ENCODE data around the gene SLF1. TPM values are rescaled to one million over a fixed set of nuclear protein-coding genes. Genes with fewer than 3 reads are reported as not detected.

The SLF1 gene
- total and polyA plus RNA-seq, 9 of the 15 experiments (the other 6 are each of a cell fraction or from before 2014, with no cell fraction given): 9.8 to 31.1 (median 16.3) TPM

DNA sequence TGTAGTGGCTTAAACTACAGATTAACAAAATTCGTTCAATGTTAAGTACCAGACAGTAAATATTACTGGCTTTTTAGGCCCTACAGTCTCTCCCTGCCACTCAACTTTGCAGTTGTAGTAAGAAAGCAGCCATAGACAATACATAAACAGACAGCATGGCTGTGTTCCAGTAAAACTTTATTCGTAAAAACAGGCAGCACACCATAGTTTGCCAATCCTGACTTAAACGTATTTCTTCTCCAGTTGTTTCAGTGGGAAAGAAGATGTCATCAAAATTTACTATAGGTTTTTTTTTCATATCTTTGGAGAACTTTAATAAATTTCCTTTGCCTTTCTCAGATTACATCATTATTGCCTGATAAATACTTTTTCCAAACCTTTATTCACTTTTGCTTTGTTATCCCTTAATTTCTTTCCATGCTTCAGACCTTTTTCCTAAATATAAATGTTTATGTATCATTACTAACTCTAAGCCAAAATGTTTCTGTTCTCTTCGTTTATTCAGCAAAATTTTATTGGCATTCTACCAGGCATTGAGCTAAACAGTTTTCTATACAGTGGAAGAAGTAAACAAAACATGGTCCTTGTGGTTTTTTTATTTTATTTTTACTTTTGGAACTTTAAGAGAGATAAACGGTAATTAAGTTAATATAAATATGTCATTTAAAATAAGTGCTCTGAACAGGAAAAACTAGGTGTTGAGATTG, 64.5 kb downstream of the SLF1 start (continued):
- TF ChIP-seq, protein P1, sequence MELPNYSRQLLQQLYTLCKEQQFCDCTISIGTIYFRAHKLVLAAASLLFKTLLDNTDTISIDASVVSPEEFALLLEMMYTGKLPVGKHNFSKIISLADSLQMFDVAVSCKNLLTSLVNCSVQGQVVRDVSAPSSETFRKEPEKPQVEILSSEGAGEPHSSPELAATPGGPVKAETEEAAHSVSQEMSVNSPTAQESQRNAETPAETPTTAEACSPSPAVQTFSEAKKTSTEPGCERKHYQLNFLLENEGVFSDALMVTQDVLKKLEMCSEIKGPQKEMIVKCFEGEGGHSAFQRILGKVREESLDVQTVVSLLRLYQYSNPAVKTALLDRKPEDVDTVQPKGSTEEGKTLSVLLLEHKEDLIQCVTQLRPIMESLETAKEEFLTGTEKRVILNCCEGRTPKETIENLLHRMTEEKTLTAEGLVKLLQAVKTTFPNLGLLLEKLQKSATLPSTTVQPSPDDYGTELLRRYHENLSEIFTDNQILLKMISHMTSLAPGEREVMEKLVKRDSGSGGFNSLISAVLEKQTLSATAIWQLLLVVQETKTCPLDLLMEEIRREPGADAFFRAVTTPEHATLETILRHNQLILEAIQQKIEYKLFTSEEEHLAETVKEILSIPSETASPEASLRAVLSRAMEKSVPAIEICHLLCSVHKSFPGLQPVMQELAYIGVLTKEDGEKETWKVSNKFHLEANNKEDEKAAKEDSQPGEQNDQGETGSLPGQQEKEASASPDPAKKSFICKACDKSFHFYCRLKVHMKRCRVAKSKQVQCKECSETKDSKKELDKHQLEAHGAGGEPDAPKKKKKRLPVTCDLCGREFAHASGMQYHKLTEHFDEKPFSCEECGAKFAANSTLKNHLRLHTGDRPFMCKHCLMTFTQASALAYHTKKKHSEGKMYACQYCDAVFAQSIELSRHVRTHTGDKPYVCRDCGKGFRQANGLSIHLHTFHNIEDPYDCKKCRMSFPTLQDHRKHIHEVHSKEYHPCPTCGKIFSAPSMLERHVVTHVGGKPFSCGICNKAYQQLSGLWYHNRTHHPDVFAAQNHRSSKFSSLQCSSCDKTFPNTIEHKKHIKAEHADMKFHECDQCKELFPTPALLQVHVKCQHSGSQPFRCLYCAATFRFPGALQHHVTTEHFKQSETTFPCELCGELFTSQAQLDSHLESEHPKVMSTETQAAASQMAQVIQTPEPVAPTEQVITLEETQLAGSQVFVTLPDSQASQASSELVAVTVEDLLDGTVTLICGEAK (IDR thresholded peaks at IDR 0.05): peak; percentile 74
- TF ChIP-seq, protein P1 (CRISPR knock-in tag; IDR thresholded peaks at IDR 0.05): no peak
- TF ChIP-seq NR1H2 (CRISPR knock-in tag; IDR thresholded peaks at IDR 0.05) (no peak), MCM7 (IDR thresholded peaks at IDR 0.05) (no peak)
- TF ChIP-seq, protein P2, sequence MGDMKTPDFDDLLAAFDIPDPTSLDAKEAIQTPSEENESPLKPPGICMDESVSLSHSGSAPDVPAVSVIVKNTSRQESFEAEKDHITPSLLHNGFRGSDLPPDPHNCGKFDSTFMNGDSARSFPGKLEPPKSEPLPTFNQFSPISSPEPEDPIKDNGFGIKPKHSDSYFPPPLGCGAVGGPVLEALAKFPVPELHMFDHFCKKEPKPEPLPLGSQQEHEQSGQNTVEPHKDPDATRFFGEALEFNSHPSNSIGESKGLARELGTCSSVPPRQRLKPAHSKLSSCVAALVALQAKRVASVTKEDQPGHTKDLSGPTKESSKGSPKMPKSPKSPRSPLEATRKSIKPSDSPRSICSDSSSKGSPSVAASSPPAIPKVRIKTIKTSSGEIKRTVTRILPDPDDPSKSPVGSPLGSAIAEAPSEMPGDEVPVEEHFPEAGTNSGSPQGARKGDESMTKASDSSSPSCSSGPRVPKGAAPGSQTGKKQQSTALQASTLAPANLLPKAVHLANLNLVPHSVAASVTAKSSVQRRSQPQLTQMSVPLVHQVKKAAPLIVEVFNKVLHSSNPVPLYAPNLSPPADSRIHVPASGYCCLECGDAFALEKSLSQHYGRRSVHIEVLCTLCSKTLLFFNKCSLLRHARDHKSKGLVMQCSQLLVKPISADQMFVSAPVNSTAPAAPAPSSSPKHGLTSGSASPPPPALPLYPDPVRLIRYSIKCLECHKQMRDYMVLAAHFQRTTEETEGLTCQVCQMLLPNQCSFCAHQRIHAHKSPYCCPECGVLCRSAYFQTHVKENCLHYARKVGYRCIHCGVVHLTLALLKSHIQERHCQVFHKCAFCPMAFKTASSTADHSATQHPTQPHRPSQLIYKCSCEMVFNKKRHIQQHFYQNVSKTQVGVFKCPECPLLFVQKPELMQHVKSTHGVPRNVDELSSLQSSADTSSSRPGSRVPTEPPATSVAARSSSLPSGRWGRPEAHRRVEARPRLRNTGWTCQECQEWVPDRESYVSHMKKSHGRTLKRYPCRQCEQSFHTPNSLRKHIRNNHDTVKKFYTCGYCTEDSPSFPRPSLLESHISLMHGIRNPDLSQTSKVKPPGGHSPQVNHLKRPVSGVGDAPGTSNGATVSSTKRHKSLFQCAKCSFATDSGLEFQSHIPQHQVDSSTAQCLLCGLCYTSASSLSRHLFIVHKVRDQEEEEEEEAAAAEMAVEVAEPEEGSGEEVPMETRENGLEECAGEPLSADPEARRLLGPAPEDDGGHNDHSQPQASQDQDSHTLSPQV (IDR thresholded peaks at IDR 0.05): no peak

Measured in K562 (cell line).